Measurements from ENCODE around the gene MROH2A. TPM values are rescaled to one million over a fixed set of nuclear protein-coding genes. Genes with fewer than 3 reads are reported as not detected.
A peak's percentile ranks its signal among the peaks of the same experiment; 100 is the strongest.
"Not testable (repeated sequence)": the region's sequence is repeated elsewhere in the genome, so short reads cannot be mapped to it uniquely, and the experiment has no call there.

The MROH2A gene
- total and polyA plus RNA-seq, 4 experiments from 2014 or later, result not detected

DNA sequence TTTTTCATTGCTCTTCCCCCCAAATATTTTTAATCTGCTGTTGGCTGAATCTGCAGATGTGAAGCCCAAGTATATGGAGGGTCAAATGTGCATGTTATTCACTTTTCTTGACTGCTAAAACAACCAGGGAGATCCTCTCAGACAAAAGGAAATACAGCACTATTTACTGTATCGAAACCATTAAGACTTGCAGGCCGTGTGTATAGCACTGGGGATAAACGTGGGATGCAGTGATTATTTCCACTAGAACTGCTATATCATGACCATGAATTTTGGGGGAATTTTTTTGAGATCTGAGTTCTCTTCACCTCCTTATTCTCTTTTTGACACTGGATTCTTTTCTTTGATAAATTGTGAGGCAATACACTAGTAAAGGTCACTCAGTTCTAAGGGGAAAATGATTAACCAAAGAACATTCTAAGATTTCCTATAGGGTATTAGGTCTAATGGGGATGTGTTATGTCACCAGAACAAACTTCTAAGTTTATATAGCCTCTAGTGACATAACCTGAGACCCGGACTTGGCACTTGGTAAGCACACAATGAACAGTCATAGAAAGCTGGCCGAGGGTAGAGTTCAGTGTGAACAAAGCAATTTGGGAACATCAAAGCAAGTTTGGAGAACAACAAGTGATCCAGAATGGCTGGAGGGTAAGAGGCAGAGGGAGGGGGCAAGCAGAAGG is 32.9 kb upstream of the MROH2A start:
- Histone ChIP-seq H3K36me3 (ENCODE audit: insufficient read depth, low read length) (no peaks in the 10 kb centered on the region), H3K9me3 (ENCODE audit: control insufficient read depth in 1 of 2, low read length in 2 of 2) (no peaks in the 10 kb centered on the region), H3K4me3 (ENCODE audit: low read length in 2 of 2) (no peak overlapping the region), H3K4me1 (ENCODE audit: insufficient read depth, low read length) (no peaks in the 10 kb centered on the region), H3K27me3 (ENCODE audit: insufficient read depth, low read length) (no peaks in the 10 kb centered on the region), H3K27ac (ENCODE audit: low read depth, low read length) (no peak overlapping the region)
- no peak for DNase-seq
- no peak overlapping the region for H3K4me3 Mint-ChIP-seq
- intact Hi-C loops (cut with micrococcal nuclease), result no loop called here
- CTCF ChIA-PET (ENCODE audit: partially characterized antibody), result no interaction called here
- H3K9me3 Mint-ChIP-seq, result peaks cover 0 to 6% (median 5%) of the 10 kb centered on the region in 8 donors
- POLR2A ChIA-PET (ENCODE audit: partially characterized antibody), result no interaction called here
- no peaks in the 10 kb centered on the region for H3K4me1 Mint-ChIP-seq
- peak overlapping the region in 1 of 7 donors; percentile 10 for H3K27ac Mint-ChIP-seq
- H3K36me3 Mint-ChIP-seq, result peaks cover 0 to 2% of the 10 kb centered on the region in 2 donors
- peaks cover 12 to 32% of the 10 kb centered on the region in 2 donors for H3K27me3 Mint-ChIP-seq

DNA sequence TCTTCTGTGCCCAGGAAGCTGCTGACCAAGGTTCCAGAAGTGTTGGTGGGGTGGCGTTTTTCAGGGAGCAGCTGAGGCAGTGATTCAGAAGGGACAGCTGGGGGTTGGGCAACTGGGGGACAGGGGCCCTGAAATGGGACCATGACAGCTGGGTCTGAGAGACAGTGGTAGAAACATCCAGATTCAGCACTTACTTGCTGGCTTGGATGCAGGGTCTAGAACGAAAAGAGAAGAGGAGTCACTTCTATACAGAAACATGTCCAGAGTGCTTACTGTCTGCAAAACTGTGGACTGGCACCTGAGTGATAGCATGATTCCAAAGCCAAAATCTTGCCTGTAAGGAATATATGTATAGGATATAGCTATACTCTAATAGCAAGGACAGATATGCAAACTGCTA is 32.3 kb upstream of the MROH2A start:
- Mint-ChIP-seq H3K9me3 (peaks cover 0 to 11% (median 7%) of the 10 kb centered on the region in 8 donors), H3K27me3 (peaks cover 11 to 33% of the 10 kb centered on the region in 2 donors)
- intact Hi-C loops (cut with micrococcal nuclease); H3K4me1 ChIP-seq (ENCODE audit: insufficient read depth, low read length); H3K27ac Mint-ChIP-seq; DNase-seq; POLR2A ChIA-PET (ENCODE audit: partially characterized antibody); H3K9me3 ChIP-seq (ENCODE audit: control insufficient read depth in 1 of 2, low read length in 2 of 2); H3K36me3 ChIP-seq (ENCODE audit: insufficient read depth, low read length); H3K27ac ChIP-seq (ENCODE audit: low read depth, low read length); CTCF ChIA-PET (ENCODE audit: partially characterized antibody); H3K27me3 ChIP-seq (ENCODE audit: insufficient read depth, low read length); H3K4me3 ChIP-seq (ENCODE audit: low read length in 2 of 2); H3K36me3 Mint-ChIP-seq; H3K4me3 Mint-ChIP-seq; H3K4me1 Mint-ChIP-seq: not testable (repeated sequence)

DNA sequence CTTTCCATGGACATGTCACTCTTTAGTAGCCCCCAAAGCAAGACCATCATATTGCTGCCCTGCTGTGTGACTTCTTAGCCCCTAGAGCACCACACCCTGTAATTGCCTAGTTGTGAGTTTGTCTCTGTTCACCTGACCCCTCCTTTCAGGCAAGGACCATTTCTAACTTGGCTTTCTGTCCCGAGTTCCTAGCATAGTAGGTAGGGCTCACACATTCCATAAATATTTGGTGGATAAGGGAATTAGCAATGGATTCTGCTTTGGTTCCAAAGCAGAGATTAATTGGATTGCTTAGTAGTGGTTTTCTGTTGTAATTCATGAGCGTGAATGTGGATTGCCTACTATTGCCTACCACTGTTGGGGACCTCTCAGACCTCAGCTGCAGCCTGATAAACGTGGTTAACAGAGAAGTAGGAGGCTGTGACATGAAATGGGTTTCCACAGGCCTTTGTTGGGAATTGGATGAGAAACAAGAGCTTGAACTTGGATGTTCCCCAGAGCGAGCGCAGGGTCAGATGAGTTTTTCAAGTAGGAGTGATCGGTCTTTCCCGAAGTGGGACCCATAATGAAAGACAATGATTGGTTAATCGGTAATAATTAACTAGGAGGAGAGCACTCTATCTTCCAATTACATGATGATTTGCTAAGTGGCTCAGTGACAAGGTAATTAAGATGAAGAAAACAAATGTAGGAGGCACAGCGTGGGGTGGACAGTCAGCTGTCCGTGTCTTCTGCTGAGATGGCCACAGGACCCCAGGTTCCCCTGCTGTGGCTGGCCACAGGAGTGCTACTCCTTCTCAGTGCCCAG is 31.5 kb upstream of the MROH2A start:
- Mint-ChIP-seq H3K9me3 (peaks cover 2 to 20% (median 14%) of the 10 kb centered on the region in 8 donors), H3K27me3 (peaks cover 11 to 35% of the 10 kb centered on the region in 2 donors), H3K4me3 (no peak overlapping the region), H3K36me3 (peaks cover 0 to 3% of the 10 kb centered on the region in 2 donors), H3K4me1 (no peaks in the 10 kb centered on the region), H3K27ac (no peak overlapping the region)
- Histone ChIP-seq H3K36me3 (ENCODE audit: insufficient read depth, low read length) (no peaks in the 10 kb centered on the region), H3K27me3 (ENCODE audit: insufficient read depth, low read length) (no peaks in the 10 kb centered on the region), H3K4me3 (ENCODE audit: low read length in 2 of 2) (no peak overlapping the region), H3K9me3 (ENCODE audit: control insufficient read depth in 1 of 2, low read length in 2 of 2) (no peaks in the 10 kb centered on the region), H3K27ac (ENCODE audit: low read depth, low read length) (no peak overlapping the region), H3K4me1 (ENCODE audit: insufficient read depth, low read length) (no peaks in the 10 kb centered on the region)
- DNase-seq, result no peak
- intact Hi-C loops (cut with micrococcal nuclease), result no loop called here
- CTCF ChIA-PET (ENCODE audit: partially characterized antibody), result no interaction called here
- POLR2A ChIA-PET (ENCODE audit: partially characterized antibody), result no interaction called here

DNA sequence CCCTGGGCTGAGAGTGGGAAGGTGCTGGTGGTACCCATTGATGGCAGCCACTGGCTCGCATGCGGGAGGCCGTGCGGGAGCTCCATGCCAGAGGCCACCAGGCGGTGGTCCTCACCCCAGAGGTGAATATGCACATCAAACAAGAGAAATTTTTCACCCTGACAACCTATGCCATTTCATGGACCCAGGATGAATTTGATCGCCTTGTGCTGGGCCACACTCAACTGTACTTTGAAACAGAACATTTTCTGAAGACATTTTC is 30.9 kb upstream of the MROH2A start:
- Mint-ChIP-seq H3K4me3 (no peak overlapping the region), H3K4me1 (no peaks in the 10 kb centered on the region), H3K27ac (no peak overlapping the region), H3K9me3 (peaks cover 2 to 22% (median 17%) of the 10 kb centered on the region in 8 donors), H3K36me3 (peaks cover 0 to 3% of the 10 kb centered on the region in 2 donors), H3K27me3 (peaks cover 11 to 36% of the 10 kb centered on the region in 2 donors)
- no peaks in the 10 kb centered on the region for H3K36me3 ChIP-seq (ENCODE audit: insufficient read depth, low read length)
- intact Hi-C loops (cut with micrococcal nuclease), result no loop called here
- no peak overlapping the region for H3K4me3 ChIP-seq (ENCODE audit: low read length in 2 of 2)
- no peak for DNase-seq
- H3K9me3 ChIP-seq (ENCODE audit: control insufficient read depth in 1 of 2, low read length in 2 of 2), result no peaks in the 10 kb centered on the region
- no peak overlapping the region for H3K27ac ChIP-seq (ENCODE audit: low read depth, low read length)
- H3K27me3 ChIP-seq (ENCODE audit: insufficient read depth, low read length), result no peaks in the 10 kb centered on the region
- H3K4me1 ChIP-seq (ENCODE audit: insufficient read depth, low read length), result no peaks in the 10 kb centered on the region
- POLR2A ChIA-PET (ENCODE audit: partially characterized antibody), result no interaction called here
- CTCF ChIA-PET (ENCODE audit: partially characterized antibody), result no interaction called here

- H3K4me1 ChIP-seq (ENCODE audit: insufficient read depth, low read length); H3K36me3 ChIP-seq (ENCODE audit: insufficient read depth, low read length); H3K9me3 ChIP-seq (ENCODE audit: control insufficient read depth in 1 of 2, low read length in 2 of 2); H3K36me3 Mint-ChIP-seq; CTCF ChIA-PET (ENCODE audit: partially characterized antibody); intact Hi-C loops (cut with micrococcal nuclease); H3K4me3 Mint-ChIP-seq; H3K27ac Mint-ChIP-seq; DNase-seq; H3K27ac ChIP-seq (ENCODE audit: low read depth, low read length); H3K4me1 Mint-ChIP-seq; POLR2A ChIA-PET (ENCODE audit: partially characterized antibody); H3K4me3 ChIP-seq (ENCODE audit: low read length in 2 of 2); H3K27me3 ChIP-seq (ENCODE audit: insufficient read depth, low read length): not testable (repeated sequence)
- H3K27me3 Mint-ChIP-seq, result peaks cover 10 to 31% of the 10 kb centered on the region in 2 donors
- H3K9me3 Mint-ChIP-seq, result peaks cover 2 to 22% (median 18%) of the 10 kb centered on the region in 8 donors
These were observed 27.4 kb upstream of the MROH2A start for GRCh38 chr2:233750689-233751088.

DNA sequence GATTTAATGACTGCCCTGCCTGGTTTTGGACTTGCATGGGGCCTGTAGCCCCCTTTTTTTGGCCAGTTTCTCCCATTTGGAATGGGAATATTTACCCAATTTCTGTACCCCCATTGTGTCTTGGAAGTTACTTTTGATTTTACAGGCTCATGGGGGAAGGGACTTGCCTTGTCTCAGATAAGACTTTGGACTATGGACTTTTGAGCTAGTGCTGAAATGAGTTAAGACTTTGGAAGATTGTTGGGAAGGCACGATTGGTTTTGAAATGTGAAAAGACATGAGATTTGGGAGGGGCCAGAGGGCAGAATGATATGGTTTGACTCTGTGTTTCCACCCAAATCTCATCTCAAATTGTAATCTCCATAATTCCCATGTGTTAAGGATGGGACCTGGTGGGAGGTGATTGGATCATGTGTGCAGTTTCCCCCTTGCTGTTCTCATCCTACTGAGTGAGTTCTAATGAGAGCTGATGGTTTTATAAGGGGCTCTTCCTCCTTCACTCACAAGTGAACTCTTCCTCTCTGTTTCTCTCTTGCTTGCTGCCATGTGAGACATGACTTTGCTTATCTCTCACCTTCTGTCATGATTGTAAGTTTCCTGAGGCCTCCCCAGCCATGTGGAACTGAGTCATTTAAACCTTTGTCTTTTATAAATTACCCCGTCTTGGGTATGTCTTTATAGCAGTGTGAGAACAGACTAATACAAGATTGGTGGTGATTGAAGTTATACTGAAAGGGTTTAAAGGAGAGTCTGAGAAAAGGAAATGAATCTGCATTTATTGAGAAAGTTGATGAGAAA is 26.7 kb upstream of the MROH2A start:
- H3K27me3 ChIP-seq (ENCODE audit: insufficient read depth, low read length); H3K9me3 ChIP-seq (ENCODE audit: control insufficient read depth in 1 of 2, low read length in 2 of 2); H3K27ac Mint-ChIP-seq; H3K4me3 ChIP-seq (ENCODE audit: low read length in 2 of 2); DNase-seq; H3K4me1 Mint-ChIP-seq; H3K27ac ChIP-seq (ENCODE audit: low read depth, low read length); intact Hi-C loops (cut with micrococcal nuclease); H3K36me3 Mint-ChIP-seq; H3K36me3 ChIP-seq (ENCODE audit: insufficient read depth, low read length); H3K4me1 ChIP-seq (ENCODE audit: insufficient read depth, low read length); H3K4me3 Mint-ChIP-seq; POLR2A ChIA-PET (ENCODE audit: partially characterized antibody): not testable (repeated sequence)
- H3K27me3 Mint-ChIP-seq, result peaks cover 8 to 31% of the 10 kb centered on the region in 2 donors
- peaks cover 2 to 22% (median 18%) of the 10 kb centered on the region in 8 donors for H3K9me3 Mint-ChIP-seq
- CTCF ChIA-PET (ENCODE audit: partially characterized antibody), result interaction anchor here (0.5 kb wide), 1 partner anchor 1995 kb away, joined by 3 read pairs; no protein-coding TSS in a partner anchor

- H3K27ac Mint-ChIP-seq, result no peak overlapping the region
- peaks cover 0 to 3% of the 10 kb centered on the region in 2 donors for H3K36me3 Mint-ChIP-seq
- intact Hi-C loops (cut with micrococcal nuclease), result no loop called here
These were observed 23.1 kb upstream of the MROH2A start for GRCh38 chr2:233754872-233755611.

More at GRCh38 chr2:233754872-233755611, 23.1 kb upstream of the MROH2A start:
- Mint-ChIP-seq H3K9me3 (peaks cover 2 to 18% (median 15%) of the 10 kb centered on the region in 8 donors), H3K27me3 (peaks cover 1 to 10% of the 10 kb centered on the region in 2 donors), H3K4me1 (no peaks in the 10 kb centered on the region), H3K4me3 (no peak overlapping the region)
- Histone ChIP-seq H3K4me3 (ENCODE audit: low read length in 2 of 2) (no peak overlapping the region), H3K27me3 (ENCODE audit: insufficient read depth, low read length) (no peaks in the 10 kb centered on the region), H3K27ac (ENCODE audit: low read depth, low read length) (no peak overlapping the region), H3K36me3 (ENCODE audit: insufficient read depth, low read length) (no peaks in the 10 kb centered on the region), H3K9me3 (ENCODE audit: control insufficient read depth in 1 of 2, low read length in 2 of 2) (no peaks in the 10 kb centered on the region), H3K4me1 (ENCODE audit: insufficient read depth, low read length) (no peaks in the 10 kb centered on the region)
- POLR2A ChIA-PET (ENCODE audit: partially characterized antibody), result no interaction called here
- no peak for DNase-seq
- CTCF ChIA-PET (ENCODE audit: partially characterized antibody), result no interaction called here
